Stomach (tissue), 9 donors: Measurements from ENCODE around the gene CRYBA1. TPM values are rescaled to one million over a fixed set of nuclear protein-coding genes. Genes with fewer than 3 reads are reported as not detected.
"Not testable (repeated sequence)": the region's sequence is repeated elsewhere in the genome, so short reads cannot be mapped to it uniquely, and the experiment has no call there.

Experiments
- DNase-seq, 2 donors: peaks; one replicate each; pipeline versions ENCODE4 v3.0.0 to v3.0.0-alpha.2; 2013 to 2019
- H3K27ac ChIP-seq, 5 donors: fragments of 200-600 bp in 4 of 5; sonication (generic) in 4 of 5; one replicate each; pipeline ENCODE4 v1.5.1; 2013 to 2019; ENCODE audit warnings: mild to moderate bottlenecking in 1 of 5, moderate library complexity in 1 of 5
- H3K27me3 ChIP-seq, 3 donors: fragments of 200-600 bp; sonication (generic); one replicate each; pipeline ENCODE4 v1.5.1; 2017 to 2019; ENCODE audit warnings: mixed run types in 1 of 3
- H3K36me3 ChIP-seq, 4 donors: fragments of 200-600 bp; sonication (generic); 1 replicate in 3 of 4; 2 replicates in 1 of 4; pipeline ENCODE4 v1.5.1; 2016 to 2019
- H3K4me1 ChIP-seq, 4 donors: fragments of 200-600 bp; sonication (generic); one replicate each; pipeline ENCODE4 v1.5.1; 2016 to 2019
- H3K4me3 ChIP-seq, 4 donors: fragments of 200-600 bp; sonication (generic) in 3 of 4; one replicate each; pipeline ENCODE4 v1.5.1; 2016 to 2019; ENCODE audit warnings: mild to moderate bottlenecking in 1 of 4
- H3K9me3 ChIP-seq, 4 donors: fragments of 200-600 bp; sonication (generic); one replicate each; pipeline ENCODE4 v1.5.1; 2016 to 2019
- CTCF ChIP-seq, 7 experiments: fragments of 450-650 bp in 4 of 7; fragments of 200-600 bp in 3 of 7; sonication (generic) in 3 of 7; IDR thresholded peaks; one replicate each; pipeline ENCODE4 v1.5.1; 2016 to 2019; ENCODE audit warnings: antibody characterized with exemption in 7 of 7, control low read depth in 2 of 7, mild to moderate bottlenecking in 1 of 7
- EP300 ChIP-seq: sonication (generic); formaldehyde crosslinking; IDR thresholded peaks from one replicate; pipeline ENCODE4 v1.6.1; 2017; ENCODE audit warnings: antibody characterized with exemption
- POLR2A ChIP-seq, 4 donors: fragments of 450-650 bp; IDR thresholded peaks; one replicate each; pipeline ENCODE4 v1.6.1; 2016; ENCODE audit warnings: antibody characterized with exemption in 4 of 4, control low read depth in 2 of 4, mild to moderate bottlenecking in 1 of 4, moderate library complexity in 1 of 4
- POLR2AphosphoS5 ChIP-seq, 3 donors: sonication (generic); formaldehyde crosslinking; IDR thresholded peaks; one replicate each; pipeline ENCODE4 v1.6.1; 2016; ENCODE audit warnings: antibody characterized with exemption in 3 of 3
- WGBS, 5 donors: extraction: QIAGEN DNeasy Blood & Tissue Kit in 3 of 5; methylation state at CpG; one replicate each; pipeline versions ENCODE4 v1.1.5 to v1.1.7; 2013 to 2018; 5-methylcytosine and 5-hydroxymethylcytosine counted together
- intact Hi-C: fragments of 100-400 bp; cut with DNase I; formaldehyde crosslinking; loops from one replicate; pipeline ENCODE4 v1.15.1; 2023; ENCODE audit warnings: low total_unique reads
- polyA plus RNA-seq, 3 donors: library from polyadenylated mRNA; stranded (reverse); fragments of 200-250 nt; gene quantifications; one replicate each; pipeline ENCODE4 v1.2.3, GENCODE V29; 2013
- total RNA-seq, 5 donors: library from RNA; depleted of rRNA; stranded (reverse); fragments of >200 nt; gene quantifications; one replicate each; pipeline versions ENCODE4 v1.1.0 to v1.2.3, GENCODE V29; 2014 to 2016
- donor health status: healthy with polysubstance abuse.
- donor health status: Bipolar disorder and iron deficiency.
- donor health status: healthy.

The CRYBA1 gene
- total and polyA plus RNA-seq, 8 donors: not detected

- Histone ChIP-seq H3K27me3 (no peaks in the 10 kb centered on the region), H3K27ac (no peak overlapping the region), H3K4me3 (no peak overlapping the region), H3K36me3 (no peaks in the 10 kb centered on the region), H3K4me1 (peaks cover 0 to 9% (median 7%) of the 10 kb centered on the region in 4 donors), H3K9me3 (no peaks in the 10 kb centered on the region)
- WGBS, 5 donors: 75 to 89% (median 82%) methylated on average over 6 of the region's 6 CpGs
- intact Hi-C loops: loop anchor here (5.0 kb wide), 1 partner anchor 64 kb away; no protein-coding TSS in a partner anchor
- TF ChIP-seq POLR2AphosphoS5 (IDR thresholded peaks at IDR 0.05) (no peak), EP300 (no peak), POLR2A (IDR thresholded peaks at IDR 0.05) (no peak)
- no peak for DNase-seq
Observed at GRCh38 chr17:29216181-29216580, 30.5 kb upstream of the CRYBA1 start.

GRCh38 chr17:29216856-29217255 is 29.8 kb upstream of the CRYBA1 start:
- Histone ChIP-seq H3K27ac (no peak overlapping the region), H3K36me3 (no peaks in the 10 kb centered on the region), H3K9me3 (no peaks in the 10 kb centered on the region), H3K27me3 (no peaks in the 10 kb centered on the region), H3K4me1 (peaks cover 0 to 9% (median 7%) of the 10 kb centered on the region in 4 donors), H3K4me3 (no peak overlapping the region)
- 84 to 90% (median 88%) methylated on average over 5 of the region's 5 CpGs for WGBS, 5 donors
- no peak for DNase-seq
- intact Hi-C loops: loop anchor here (5.0 kb wide), 1 partner anchor 65 kb away; no protein-coding TSS in a partner anchor
- TF ChIP-seq CTCF (IDR thresholded peaks at IDR 0.05): no peak
- TF ChIP-seq POLR2AphosphoS5 (IDR thresholded peaks at IDR 0.05): no peak
- no peak for TF ChIP-seq POLR2A (IDR thresholded peaks at IDR 0.05)
- no peak for TF ChIP-seq EP300

- Histone ChIP-seq H3K9me3 (no peaks in the 10 kb centered on the region), H3K4me1 (peaks cover 0 to 9% (median 7%) of the 10 kb centered on the region in 4 donors), H3K27me3 (no peaks in the 10 kb centered on the region), H3K27ac (no peak overlapping the region), H3K36me3 (no peaks in the 10 kb centered on the region), H3K4me3 (no peak overlapping the region)
- peak; percentile 76 to 92 for DNase-seq
- intact Hi-C loops: loop anchor here (5.0 kb wide), 1 partner anchor 67 kb away; no protein-coding TSS in a partner anchor
- 8 to 14% (median 12%) methylated on average over 14 of the region's 14 CpGs for WGBS, 5 donors
- peak in 5 of 7 experiments; percentile 61 to 94 (median 89) for TF ChIP-seq CTCF (IDR thresholded peaks at IDR 0.05)
- no peak for TF ChIP-seq EP300
- TF ChIP-seq POLR2AphosphoS5 (IDR thresholded peaks at IDR 0.05): peak in 1 of 3 donors; percentile 62
- TF ChIP-seq POLR2A (IDR thresholded peaks at IDR 0.05): no peak
Observed at GRCh38 chr17:29219378-29220047, 27.1 kb upstream of the CRYBA1 start.

GRCh38 chr17:29221338-29221737 is 25.3 kb upstream of the CRYBA1 start:
- intact Hi-C loops, H3K36me3 ChIP-seq, DNase-seq, H3K4me1 ChIP-seq, H3K27ac ChIP-seq, H3K9me3 ChIP-seq, H3K4me3 ChIP-seq, H3K27me3 ChIP-seq: not testable (repeated sequence)
- 93 to 96% (median 94%) methylated on average over 11 of the region's 11 CpGs for WGBS, 5 donors

- no peak for TF ChIP-seq CTCF (IDR thresholded peaks at IDR 0.05)
- no peak for TF ChIP-seq POLR2AphosphoS5 (IDR thresholded peaks at IDR 0.05)
- TF ChIP-seq EP300: no peak
- no peak for TF ChIP-seq POLR2A (IDR thresholded peaks at IDR 0.05)
- H3K4me3 ChIP-seq: no peak overlapping the region
- intact Hi-C loops: no loop called here
- no peaks in the 10 kb centered on the region for H3K27me3 ChIP-seq
- no peak for DNase-seq
- no peak overlapping the region for H3K27ac ChIP-seq
- no peaks in the 10 kb centered on the region for H3K9me3 ChIP-seq
- no peaks in the 10 kb centered on the region for H3K4me1 ChIP-seq
- H3K36me3 ChIP-seq: no peaks in the 10 kb centered on the region
Observed at GRCh38 chr17:29225396-29225795, 21.3 kb upstream of the CRYBA1 start.
